Right cardiac atrium (tissue), 5 donors: Measurements from ENCODE around the gene BFSP1. TPM values are rescaled to one million over a fixed set of nuclear protein-coding genes. Genes with fewer than 3 reads are reported as not detected.

Source experiments
- ATAC-seq, 2 donors: fragments of 200-7000 bp; cut with Tn5 transposase; one replicate each; pipeline versions ENCODE4 v1.8.0 to v1.9.1; 2020; ENCODE audit warnings: moderate library complexity in 2 of 2, mild to moderate bottlenecking in 1 of 2
- DNase-seq, 3 donors: peaks; one replicate each; pipeline ENCODE4 v3.0.0-alpha.2; 2020
- H3K27ac ChIP-seq: one replicate; pipeline ENCODE4 v1.5.1; 2013; ENCODE audit warnings: mild to moderate bottlenecking, low read length, control low read depth, moderate library complexity
- H3K27me3 ChIP-seq: one replicate; pipeline ENCODE4 v1.6.1; 2013; ENCODE audit not compliant: control insufficient read depth, insufficient read depth
- H3K4me1 ChIP-seq: one replicate; pipeline ENCODE4 v1.6.1; 2013; ENCODE audit warnings: low read length; ENCODE audit not compliant: control insufficient read depth, insufficient read depth
- H3K4me3 ChIP-seq: one replicate; pipeline ENCODE4 v1.5.1; 2013; ENCODE audit warnings: low read length, control low read depth
- H3K9me3 ChIP-seq: one replicate; pipeline ENCODE4 v1.6.1; 2013; ENCODE audit warnings: low read length; ENCODE audit not compliant: control insufficient read depth
- WGBS: extraction: QIAGEN DNeasy Blood & Tissue Kit; methylation state at CpG from one replicate; pipeline ENCODE4 v1.1.7; 2013; 5-methylcytosine and 5-hydroxymethylcytosine counted together
- intact Hi-C, 4 donors: fragments of 100-400 bp; cut with DNase I; formaldehyde crosslinking; loops; one replicate each; pipeline versions ENCODE4 v1.11.0 to v1.14.0; 2022 to 2023
- polyA plus RNA-seq: library from polyadenylated mRNA; stranded (reverse); fragments of 200-250 nt; gene quantifications from one replicate; pipeline ENCODE4 v1.2.3, GENCODE V29; 2013
- total RNA-seq, 4 donors: library from RNA; stranded (reverse); fragmentation: NEBNext Ultra II Directional; extraction: Animal tissue kit (Norgen Biotek cat#: 25700); gene quantifications; one replicate each; pipeline ENCODE4 v1.2.1, GENCODE V29; 2021
- donor health status: healthy with polysubstance abuse.
- donor health status: DM: no; HTN: yes; CAD: no.
- donor health status: DM: no; HTN: no; CAD: no.
- donor health status: DM: no; HTN: yes; CAD: no; lungs with severe emphysema.
- donor health status: DM: yes; HTN: yes; CAD: no.

The BFSP1 gene
- total and polyA plus RNA-seq, 5 donors, result 0.59 to 1.8 (median 0.65) TPM

DNA sequence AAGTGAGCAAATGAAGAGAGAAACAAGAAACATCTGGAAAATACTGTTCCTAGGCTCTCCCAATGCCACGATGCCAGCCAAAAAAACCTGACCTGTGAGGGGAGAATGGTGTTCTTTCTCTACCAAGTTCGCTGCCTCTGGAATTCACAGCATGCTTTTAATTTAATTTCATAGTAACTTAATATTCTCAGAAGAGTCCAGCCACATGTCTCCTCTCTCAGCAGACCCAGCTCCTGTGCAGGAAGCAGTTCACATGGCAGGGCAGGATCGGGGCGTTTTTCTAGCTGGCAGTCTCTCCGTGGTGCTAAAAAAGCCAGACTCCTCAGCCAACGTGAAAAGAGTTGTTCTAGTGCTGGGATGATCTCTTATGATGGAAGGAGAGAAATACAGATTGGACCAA is 57.5 kb downstream of the BFSP1 start:
- H3K27me3 ChIP-seq, result no peaks in the 10 kb centered on the region
- no peaks in the 10 kb centered on the region for H3K4me1 ChIP-seq
- ATAC-seq (no peak), DNase-seq (no peak)
- 72% methylated on average over 6 of the region's 6 CpGs for whole genome bisulfite sequencing
- no peak overlapping the region for H3K27ac ChIP-seq
- intact Hi-C loops, result no loop called here
- H3K9me3 ChIP-seq, result no peaks in the 10 kb centered on the region
- H3K4me3 ChIP-seq, result no peak overlapping the region

DNA sequence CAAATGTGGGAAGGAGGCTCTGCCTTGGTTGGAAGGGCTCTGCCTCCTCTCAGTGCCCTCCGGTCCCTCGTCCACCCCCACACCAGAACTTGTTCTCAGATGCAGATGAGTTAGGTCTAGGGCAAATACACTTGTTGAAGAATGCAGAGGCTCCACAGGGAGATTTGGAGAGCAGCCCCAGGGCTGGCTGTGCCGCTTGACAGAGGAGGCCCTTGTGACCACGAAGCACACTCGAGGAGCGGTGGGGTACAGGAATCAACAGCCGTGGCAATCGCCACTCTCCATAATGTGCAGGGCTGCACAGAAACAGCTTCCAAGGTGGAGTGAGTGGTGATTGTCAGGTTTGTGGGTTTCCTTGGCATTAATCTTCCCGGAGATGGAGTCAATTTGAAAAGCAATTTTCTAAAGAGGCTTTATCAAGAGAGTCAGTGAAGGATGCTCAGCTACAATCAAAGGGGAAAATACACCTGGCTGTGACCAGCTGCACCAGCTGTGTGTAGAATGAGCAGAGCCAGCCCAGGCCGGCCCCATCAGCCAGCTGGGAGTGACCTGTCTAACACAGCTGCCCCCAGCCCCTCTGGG is 59.5 kb downstream of the BFSP1 start:
- ATAC-seq (no peak), DNase-seq (no peak)

DNA sequence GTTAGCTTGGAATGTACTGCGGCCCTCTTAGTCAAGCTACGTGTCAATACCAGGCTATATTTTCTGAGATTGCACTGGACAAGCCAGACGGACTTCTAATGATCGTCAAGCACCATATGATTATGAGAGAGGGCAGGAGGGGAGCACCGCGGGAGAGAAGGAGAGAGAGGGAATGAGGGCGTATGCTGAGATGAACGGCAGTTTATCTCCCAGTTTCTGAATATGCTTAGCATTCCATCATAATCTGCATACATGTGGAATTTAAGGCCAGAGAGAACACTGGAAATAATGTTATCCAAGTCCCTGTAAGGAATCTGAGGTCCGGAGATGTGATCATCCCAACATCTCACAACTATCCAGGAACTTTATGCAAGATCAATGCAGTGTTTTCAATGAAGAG is 60.2 kb downstream of the BFSP1 start:
- intact Hi-C loops, result no loop called here
- H3K4me3 ChIP-seq, result no peak overlapping the region
- H3K4me1 ChIP-seq, result no peaks in the 10 kb centered on the region
- WGBS, result 70% methylated on average over 9 of the region's 9 CpGs
- DNase-seq (no peak), ATAC-seq (no peak)
- no peak overlapping the region for H3K27ac ChIP-seq
- no peaks in the 10 kb centered on the region for H3K27me3 ChIP-seq
- no peaks in the 10 kb centered on the region for H3K9me3 ChIP-seq

More for the DNA sequence above, 59.5 kb downstream of the BFSP1 start:
- Histone ChIP-seq H3K9me3 (no peaks in the 10 kb centered on the region), H3K4me3 (no peak overlapping the region), H3K27ac (no peak overlapping the region), H3K4me1 (no peaks in the 10 kb centered on the region), H3K27me3 (no peaks in the 10 kb centered on the region)
- intact Hi-C loops, result no loop called here
- WGBS, result 75% methylated on average over 10 of the region's 10 CpGs

DNA sequence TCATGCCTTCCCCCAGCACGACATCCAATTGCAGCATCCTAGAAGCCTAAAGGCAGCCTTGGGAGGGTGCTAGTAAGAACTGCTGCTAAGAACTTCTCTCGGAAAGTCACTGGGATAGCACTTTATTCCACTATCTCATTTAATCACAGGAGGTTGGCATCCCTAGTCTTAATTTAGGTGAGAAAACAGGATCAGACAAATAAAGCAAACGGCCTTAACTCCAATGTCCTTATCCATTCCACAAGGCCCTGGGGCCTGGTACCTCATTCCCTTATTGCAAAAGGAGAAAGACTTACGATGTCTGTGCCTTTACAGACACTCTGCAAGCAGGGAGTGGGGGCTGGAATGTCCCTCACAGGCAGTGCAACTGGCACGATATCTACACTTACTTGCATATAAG is 60.7 kb downstream of the BFSP1 start:
- H3K4me1 ChIP-seq, result no peaks in the 10 kb centered on the region
- intact Hi-C loops, result no loop called here
- ATAC-seq (no peak), DNase-seq (no peak)
- H3K4me3 ChIP-seq, result no peak overlapping the region
- WGBS, result 85% methylated on average over 5 of the region's 5 CpGs
- no peaks in the 10 kb centered on the region for H3K9me3 ChIP-seq
- no peaks in the 10 kb centered on the region for H3K27me3 ChIP-seq
- H3K27ac ChIP-seq, result no peak overlapping the region

DNA sequence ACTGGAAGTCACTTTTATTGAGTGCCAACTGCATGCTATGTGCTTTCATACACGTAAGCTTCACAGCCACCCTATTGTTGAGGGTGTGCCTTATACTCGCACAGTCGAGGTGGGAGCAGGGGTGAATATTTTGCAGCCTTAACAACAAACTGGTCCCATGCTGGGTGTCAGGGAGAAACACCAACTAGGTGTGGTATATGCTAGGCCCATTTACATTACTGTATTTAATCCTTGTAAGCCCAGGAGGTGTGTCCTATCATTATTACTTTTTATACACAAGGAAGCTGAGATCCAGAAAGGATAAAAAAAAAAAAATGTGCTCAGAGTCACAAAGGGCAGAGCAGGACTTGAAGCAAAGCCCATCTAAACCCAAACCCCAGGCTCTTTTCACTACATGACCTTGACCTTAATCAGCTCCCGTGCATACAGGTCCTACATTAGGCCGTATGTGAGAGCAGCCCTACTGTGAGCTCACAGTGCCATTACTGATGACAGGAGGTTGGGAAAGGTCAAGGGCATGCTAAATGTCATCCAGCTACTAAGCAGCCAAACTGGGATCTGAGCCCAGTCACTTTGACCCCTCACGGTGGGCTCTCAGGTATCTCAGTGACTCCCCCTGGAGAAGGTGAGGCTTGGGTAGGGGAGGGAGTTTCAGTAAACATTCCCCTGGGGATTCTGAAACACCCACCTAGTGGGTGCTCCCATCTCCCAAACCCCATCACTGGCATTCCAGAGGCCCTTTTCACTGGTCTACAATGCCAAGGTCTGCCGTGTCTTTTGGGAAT is 61.7 kb downstream of the BFSP1 start:
- Histone ChIP-seq H3K4me1 (no peaks in the 10 kb centered on the region), H3K27me3 (no peaks in the 10 kb centered on the region), H3K4me3 (no peak overlapping the region), H3K9me3 (no peaks in the 10 kb centered on the region), H3K27ac (no peak overlapping the region)
- whole genome bisulfite sequencing, result 83% methylated on average over 7 of the region's 7 CpGs
- DNase-seq (no peak), ATAC-seq (no peak)
- intact Hi-C loops, result no loop called here

DNA sequence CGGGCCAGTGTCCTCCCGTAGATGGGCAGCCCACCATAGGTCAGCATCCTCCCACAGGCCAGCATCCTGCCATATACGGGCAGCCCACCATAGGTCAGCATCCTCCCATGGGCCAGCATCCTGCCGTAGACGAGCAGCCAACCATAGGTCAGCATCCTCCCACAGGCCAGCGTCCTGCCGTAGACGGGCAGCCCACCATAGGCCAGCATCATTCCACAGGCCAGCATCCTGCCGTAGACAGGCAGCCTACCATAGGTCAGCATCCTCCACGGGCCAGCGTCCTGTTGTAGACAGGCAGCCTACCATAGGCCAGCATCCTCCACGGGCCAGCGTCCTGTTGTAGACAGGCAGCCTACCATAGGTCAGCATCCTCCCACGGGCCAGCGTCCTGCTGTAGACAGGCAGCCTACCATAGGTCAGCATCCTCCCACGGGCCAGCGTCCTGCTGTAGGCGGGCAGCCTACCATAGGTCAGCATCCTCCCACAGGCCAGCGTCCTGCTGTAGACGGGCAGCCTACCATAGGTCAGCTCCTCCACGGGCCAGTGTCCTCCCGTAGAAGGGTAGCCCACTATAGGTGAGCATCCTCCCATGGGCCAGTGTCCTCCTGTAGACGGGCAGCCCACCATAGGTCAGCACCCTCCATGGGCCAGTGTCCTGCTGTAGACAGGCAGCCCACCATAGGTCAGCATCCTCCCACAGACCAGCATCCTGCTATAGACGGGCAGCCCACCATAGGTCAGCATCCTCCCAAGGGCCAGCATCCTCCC is 62.9 kb downstream of the BFSP1 start:
- DNase-seq (no peak), ATAC-seq (no peak)
- WGBS, result 75% methylated on average over 24 of the region's 24 CpGs
- Histone ChIP-seq H3K27me3 (no peaks in the 10 kb centered on the region), H3K9me3 (no peaks in the 10 kb centered on the region), H3K27ac (no peak overlapping the region), H3K4me1 (no peaks in the 10 kb centered on the region), H3K4me3 (no peak overlapping the region)
- intact Hi-C loops, result no loop called here

DNA sequence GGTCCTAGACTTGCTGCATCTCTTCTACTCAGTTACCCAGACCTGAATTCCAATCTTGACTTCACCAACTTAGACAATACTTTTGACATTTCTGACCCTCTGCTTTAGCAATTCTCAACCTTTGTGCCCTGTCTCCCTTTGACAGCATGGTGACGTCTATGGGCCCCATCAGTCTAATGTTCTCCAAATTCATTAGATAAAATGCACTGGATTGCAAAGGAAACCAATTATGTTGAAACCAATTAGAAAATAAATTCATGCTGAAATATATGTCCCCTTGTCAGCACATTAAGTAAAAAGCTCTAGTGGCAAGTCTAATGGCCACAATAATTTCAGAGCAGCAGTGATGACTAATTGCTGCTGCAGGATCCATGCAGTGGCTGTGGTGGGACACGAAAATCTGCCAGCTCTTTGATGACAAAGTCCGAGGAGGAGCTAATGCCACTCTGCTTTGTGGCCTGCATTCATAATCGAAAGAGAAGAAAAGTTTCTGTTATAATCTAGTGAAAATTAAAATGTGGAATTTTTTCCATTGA is 64.0 kb downstream of the BFSP1 start:
- H3K27me3 ChIP-seq, result no peaks in the 10 kb centered on the region
- ATAC-seq, result no peak
- no peaks in the 10 kb centered on the region for H3K4me1 ChIP-seq
- no peak overlapping the region for H3K4me3 ChIP-seq
- no peaks in the 10 kb centered on the region for H3K9me3 ChIP-seq
- 82% methylated on average over 4 of the region's 4 CpGs for WGBS
- intact Hi-C loops, result no loop called here
- H3K27ac ChIP-seq, result no peak overlapping the region
- DNase-seq, result no peak

DNA sequence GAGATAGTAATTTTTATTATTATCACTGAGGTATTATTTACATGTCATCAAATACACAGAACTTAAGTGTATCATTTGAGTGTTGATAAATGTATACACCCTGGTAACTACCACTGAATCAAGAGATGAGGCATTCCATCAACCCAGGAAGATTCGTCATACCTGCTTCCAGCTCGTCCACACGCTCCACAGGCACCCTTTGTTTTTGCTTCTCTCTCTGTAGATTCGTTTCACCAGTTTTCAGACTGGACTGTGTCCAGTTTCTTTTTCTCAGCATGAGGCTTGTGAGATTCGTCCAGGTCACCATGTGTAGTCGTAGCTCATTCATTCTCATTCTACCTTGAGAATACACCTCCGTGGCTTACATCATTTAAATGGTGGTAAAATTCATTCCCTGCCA is 64.5 kb downstream of the BFSP1 start:
- DNase-seq (no peak), ATAC-seq (no peak)
- Histone ChIP-seq H3K4me3 (no peak overlapping the region), H3K9me3 (no peaks in the 10 kb centered on the region), H3K27ac (no peak overlapping the region), H3K4me1 (no peaks in the 10 kb centered on the region), H3K27me3 (no peaks in the 10 kb centered on the region)
- 79% methylated on average over 7 of the region's 7 CpGs for WGBS
- intact Hi-C loops, result no loop called here

DNA sequence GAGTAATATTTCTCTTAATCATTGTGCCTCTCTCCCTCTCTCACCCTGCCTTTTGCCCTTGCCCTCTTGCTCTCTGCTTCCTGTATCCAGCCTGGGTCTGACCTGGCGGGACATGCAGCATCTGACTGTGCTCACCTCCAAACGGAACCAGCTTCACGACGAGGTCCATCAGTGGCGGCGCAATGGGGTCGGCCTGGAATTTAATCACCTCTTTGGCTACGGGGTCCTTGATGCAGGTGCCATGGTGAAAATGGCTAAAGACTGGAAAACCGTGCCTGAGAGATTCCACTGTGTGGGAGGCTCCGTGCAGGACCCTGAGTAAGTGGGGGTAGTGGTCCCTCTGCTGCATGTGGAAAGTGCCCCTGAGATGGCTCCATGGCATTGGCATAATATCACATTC is 65.9 kb downstream of the BFSP1 start:
- WGBS, result 87% methylated on average over 10 of the region's 10 CpGs
- Histone ChIP-seq H3K4me1 (no peaks in the 10 kb centered on the region), H3K9me3 (no peaks in the 10 kb centered on the region), H3K27me3 (no peaks in the 10 kb centered on the region), H3K27ac (no peak overlapping the region), H3K4me3 (no peak overlapping the region)
- no peak for DNase-seq
- intact Hi-C loops, result no loop called here
- ATAC-seq, result no peak

DNA sequence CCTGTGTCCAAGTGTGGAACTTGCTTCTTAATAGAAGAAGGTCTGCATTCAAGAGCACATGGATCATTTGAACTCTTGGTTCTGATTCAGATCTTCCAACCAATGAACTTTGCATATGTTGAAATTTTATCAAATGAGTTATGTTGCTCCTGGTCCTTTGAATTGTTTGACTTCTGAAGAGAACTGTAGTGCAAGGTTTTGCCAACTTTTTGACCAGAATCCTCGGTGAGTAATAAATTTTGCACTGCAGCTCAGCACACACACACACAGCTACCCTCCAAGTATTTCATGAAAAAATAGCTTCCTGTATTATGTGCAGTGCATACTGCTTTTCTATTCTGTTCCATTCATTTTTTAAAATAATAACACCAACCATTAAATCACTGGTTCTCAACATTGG is 67.5 kb downstream of the BFSP1 start:
- DNase-seq (no peak), ATAC-seq (no peak)
- H3K4me3 ChIP-seq, result no peak overlapping the region
- no peaks in the 10 kb centered on the region for H3K27me3 ChIP-seq
- 63% methylated on average over 1 of the region's 1 CpG for WGBS
- H3K4me1 ChIP-seq, result no peaks in the 10 kb centered on the region
- intact Hi-C loops, result no loop called here
- no peaks in the 10 kb centered on the region for H3K9me3 ChIP-seq
- no peak overlapping the region for H3K27ac ChIP-seq

DNA sequence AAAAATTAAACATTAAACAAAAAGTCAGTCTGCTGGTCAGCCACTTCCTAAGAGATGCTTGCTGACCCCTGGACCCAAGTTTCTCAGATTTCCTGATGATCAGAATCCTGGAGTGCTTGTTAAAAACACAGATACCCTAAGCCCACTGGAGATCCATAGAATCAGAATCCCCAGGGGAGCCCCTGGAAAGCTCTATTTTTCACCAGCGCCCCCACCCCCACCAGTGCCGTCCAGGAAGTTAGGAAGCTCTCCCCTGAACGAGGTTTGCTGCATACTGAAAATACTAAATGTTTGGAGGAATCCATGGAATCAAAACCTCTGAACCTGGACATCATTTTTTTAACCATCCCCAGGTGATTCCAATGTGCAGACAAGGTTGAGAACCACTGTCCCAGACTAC is 69.2 kb downstream of the BFSP1 start:
- H3K4me3 ChIP-seq, result no peak overlapping the region
- H3K4me1 ChIP-seq, result no peaks in the 10 kb centered on the region
- H3K9me3 ChIP-seq, result no peaks in the 10 kb centered on the region
- intact Hi-C loops, result no loop called here
- no peak overlapping the region for H3K27ac ChIP-seq
- DNase-seq, result no peak
- ATAC-seq, result no peak
- 61% methylated on average over 3 of the region's 3 CpGs for WGBS
- no peaks in the 10 kb centered on the region for H3K27me3 ChIP-seq
